Psoas muscle (tissue), 8 donors: ENCODE measurements around the gene ROPN1L. TPM values are rescaled to one million over a fixed set of nuclear protein-coding genes. Genes with fewer than 3 reads are reported as not detected.

ENCODE experiments used
- ATAC-seq, 4 donors: fragments of 200-7000 bp; cut with Tn5 transposase; one replicate each; pipeline ENCODE4 v1.9.1; 2020; ENCODE audit warnings: moderate library complexity in 3 of 4, mild to moderate bottlenecking in 2 of 4
- DNase-seq, 2 donors: peaks; one replicate each; pipeline ENCODE4 v3.0.0-alpha.2; 2020
- H3K27ac ChIP-seq: fragments of 200-600 bp; one replicate; pipeline ENCODE4 v1.8.0; 2022
- H3K27me3 ChIP-seq, 3 donors: fragments of 200-600 bp in 1 of 3; one replicate each; pipeline versions ENCODE4 v1.6.1 to v1.8.0; 2013 to 2022; ENCODE audit warnings: low read length in 2 of 3, mild to moderate bottlenecking in 2 of 3, moderate library complexity in 1 of 3; ENCODE audit not compliant: insufficient read depth in 3 of 3
- H3K36me3 ChIP-seq, 2 donors: fragments of 200-600 bp in 1 of 2; one replicate each; pipeline versions ENCODE4 v1.6.1 to v1.8.0; 2013 to 2022; ENCODE audit warnings: low read depth in 1 of 2, mild to moderate bottlenecking in 1 of 2, moderate library complexity in 1 of 2; ENCODE audit not compliant: insufficient read depth in 1 of 2
- H3K4me1 ChIP-seq: fragments of 200-600 bp; one replicate; pipeline ENCODE4 v1.8.0; 2022
- H3K4me3 ChIP-seq: fragments of 200-600 bp; one replicate; pipeline ENCODE4 v1.8.0; 2022; ENCODE audit warnings: mild to moderate bottlenecking
- H3K9me3 ChIP-seq: fragments of 200-600 bp; one replicate; pipeline ENCODE4 v1.8.0; 2022
- WGBS, 3 donors: extraction: QIAGEN DNeasy Blood & Tissue Kit; methylation state at CpG; one replicate each; pipeline versions ENCODE4 v1.1.6 to v1.1.7; 2013; 5-methylcytosine and 5-hydroxymethylcytosine counted together
- intact Hi-C, 2 donors: fragments of 100-400 bp; cut with DNase I; formaldehyde crosslinking; loops; one replicate each; pipeline versions ENCODE4 v1.11.0 to v1.14.2; 2022
- polyA plus RNA-seq, 3 donors: library from polyadenylated mRNA; stranded (reverse); fragments of 200-250 nt; gene quantifications; one replicate each; pipeline ENCODE4 v1.2.3, GENCODE V29; 2013
- total RNA-seq, 4 donors: library from RNA; stranded (reverse); fragmentation: NEBNext Ultra II Directional in 2 of 4; extraction: Animal tissue kit (Norgen Biotek cat#: 25700) in 2 of 4; gene quantifications; one replicate each; pipeline versions ENCODE4 v1.2.1 to v1.2.4, GENCODE V29; 2021 to 2023
- TF ChIP-seq, protein P1 (sequence below): fragments of 200-600 bp; IDR thresholded peaks from one replicate; pipeline ENCODE4 v1.8.0; 2022; ENCODE audit warnings: antibody characterized with exemption
- donor health status: healthy with polysubstance abuse.
- donor health status: DM: no; HTN: no; CAD: no; lungs with moderate emphysema.
- donor health status: Bipolar disorder and iron deficiency.
- donor health status: healthy.
- donor health status: DM: yes; HTN: yes; CAD: no.
- donor health status: DM: no; HTN: no; CAD: no.
- donor health status: DM: no; HTN: no; CAD: no.
- donor health status: DM: yes; HTN: yes; CAD: no.

The ROPN1L gene
- total and polyA plus RNA-seq, 7 donors, result 0.16 to 0.38 (median 0.25) TPM; not detected in 4

DNA sequence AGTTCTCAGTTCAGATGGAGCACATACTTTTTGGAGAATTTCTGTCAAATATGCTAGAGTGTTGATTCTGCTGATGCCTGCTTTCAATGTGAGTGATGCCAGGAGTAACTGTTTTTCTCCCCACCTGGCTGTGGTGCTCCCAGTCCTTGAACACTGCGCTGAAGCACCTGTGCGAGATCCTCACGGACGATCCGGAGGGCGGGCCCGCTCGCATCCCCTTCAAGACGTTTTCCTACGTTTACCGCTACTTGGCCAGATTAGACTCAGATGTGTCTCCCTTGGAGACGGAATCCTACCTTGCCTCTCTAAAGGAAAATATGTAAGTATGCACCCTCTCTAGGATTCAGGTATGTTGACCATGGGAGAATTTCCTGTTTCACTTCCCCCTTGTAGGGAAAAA lies 19.4 kb downstream of the ROPN1L start:
- no peak overlapping the region for H3K4me3 ChIP-seq
- peaks cover 4% of the 10 kb centered on the region for H3K4me1 ChIP-seq
- intact Hi-C loops, result no loop called here
- no peak overlapping the region for H3K27ac ChIP-seq
- 88 to 92% (median 88%) methylated on average over 12 of the region's 12 CpGs for WGBS, 3 donors
- DNase-seq (no peak), ATAC-seq (no peak)
- H3K36me3 ChIP-seq, result no peaks in the 10 kb centered on the region
- H3K9me3 ChIP-seq, result no peaks in the 10 kb centered on the region
- no peaks in the 10 kb centered on the region for H3K27me3 ChIP-seq
- TF ChIP-seq, protein P1, sequence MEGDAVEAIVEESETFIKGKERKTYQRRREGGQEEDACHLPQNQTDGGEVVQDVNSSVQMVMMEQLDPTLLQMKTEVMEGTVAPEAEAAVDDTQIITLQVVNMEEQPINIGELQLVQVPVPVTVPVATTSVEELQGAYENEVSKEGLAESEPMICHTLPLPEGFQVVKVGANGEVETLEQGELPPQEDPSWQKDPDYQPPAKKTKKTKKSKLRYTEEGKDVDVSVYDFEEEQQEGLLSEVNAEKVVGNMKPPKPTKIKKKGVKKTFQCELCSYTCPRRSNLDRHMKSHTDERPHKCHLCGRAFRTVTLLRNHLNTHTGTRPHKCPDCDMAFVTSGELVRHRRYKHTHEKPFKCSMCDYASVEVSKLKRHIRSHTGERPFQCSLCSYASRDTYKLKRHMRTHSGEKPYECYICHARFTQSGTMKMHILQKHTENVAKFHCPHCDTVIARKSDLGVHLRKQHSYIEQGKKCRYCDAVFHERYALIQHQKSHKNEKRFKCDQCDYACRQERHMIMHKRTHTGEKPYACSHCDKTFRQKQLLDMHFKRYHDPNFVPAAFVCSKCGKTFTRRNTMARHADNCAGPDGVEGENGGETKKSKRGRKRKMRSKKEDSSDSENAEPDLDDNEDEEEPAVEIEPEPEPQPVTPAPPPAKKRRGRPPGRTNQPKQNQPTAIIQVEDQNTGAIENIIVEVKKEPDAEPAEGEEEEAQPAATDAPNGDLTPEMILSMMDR, result no peak

DNA sequence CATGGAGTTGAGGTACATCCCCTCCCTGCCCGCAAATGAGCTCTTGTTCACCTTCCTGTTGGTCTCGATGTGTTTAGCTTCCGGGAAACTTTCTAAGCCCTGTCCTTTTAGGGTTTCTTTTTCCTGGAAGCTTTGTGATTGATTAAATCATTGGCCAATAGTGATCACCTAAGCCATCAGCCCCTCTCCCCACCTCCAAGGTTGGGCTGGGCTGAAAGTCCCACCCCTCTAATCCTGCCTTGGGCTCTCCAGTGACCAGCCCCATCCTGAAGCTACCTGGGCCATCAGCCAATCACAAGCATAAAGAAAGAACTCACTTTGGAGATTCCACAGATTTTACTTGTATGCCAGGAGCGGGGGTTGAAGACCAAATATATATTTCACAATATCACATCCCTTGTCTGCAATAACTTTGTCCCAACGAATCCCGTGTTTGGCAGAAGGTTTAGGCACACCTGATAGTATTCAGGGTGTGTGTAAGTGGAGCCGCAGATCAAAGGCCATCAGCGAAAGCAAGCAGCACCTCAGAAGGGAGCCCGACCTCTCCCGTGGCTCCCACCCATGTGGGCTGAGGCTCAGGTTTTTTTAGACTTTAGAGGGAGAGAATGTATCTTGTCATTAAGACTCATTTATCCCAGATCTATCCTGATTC lies 20.4 kb downstream of the ROPN1L start:
- intact Hi-C loops, result no loop called here
- Histone ChIP-seq H3K27me3 (no peaks in the 10 kb centered on the region), H3K4me1 (peaks cover 4% of the 10 kb centered on the region), H3K27ac (no peak overlapping the region), H3K36me3 (no peaks in the 10 kb centered on the region), H3K4me3 (no peak overlapping the region), H3K9me3 (no peaks in the 10 kb centered on the region)
- TF ChIP-seq, protein P1, result no peak
- WGBS, 3 donors, result 86 to 88% (median 87%) methylated on average over 10 of the region's 10 CpGs
- DNase-seq (no peak), ATAC-seq (no peak)

DNA sequence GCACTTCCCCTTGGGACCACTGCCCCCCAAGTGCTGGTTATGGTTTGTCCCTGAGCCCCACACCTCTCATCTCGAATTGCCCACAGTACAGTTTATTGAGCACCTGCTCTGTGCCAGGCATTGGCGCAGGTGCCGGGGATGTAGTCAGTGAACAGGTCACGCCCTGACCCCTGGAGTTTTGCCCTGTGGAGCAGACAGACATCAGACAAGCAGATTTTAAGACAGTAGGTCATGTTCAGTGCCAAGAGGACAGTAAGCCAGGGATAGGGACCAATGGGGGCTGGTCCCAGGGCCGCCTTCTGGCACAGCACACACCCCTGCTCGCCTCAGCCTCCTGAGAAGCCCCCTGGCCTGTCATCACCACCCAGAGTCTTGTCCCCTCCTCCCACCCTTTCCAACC lies 21.9 kb downstream of the ROPN1L start:
- Histone ChIP-seq H3K36me3 (no peaks in the 10 kb centered on the region), H3K9me3 (no peaks in the 10 kb centered on the region), H3K4me3 (no peak overlapping the region), H3K4me1 (peaks cover 4% of the 10 kb centered on the region), H3K27me3 (no peaks in the 10 kb centered on the region), H3K27ac (no peak overlapping the region)
- WGBS, 3 donors, result 90 to 92% (median 92%) methylated on average over 6 of the region's 6 CpGs
- ATAC-seq (no peak), DNase-seq (no peak)
- TF ChIP-seq, protein P1, result no peak
- intact Hi-C loops, result no loop called here

DNA sequence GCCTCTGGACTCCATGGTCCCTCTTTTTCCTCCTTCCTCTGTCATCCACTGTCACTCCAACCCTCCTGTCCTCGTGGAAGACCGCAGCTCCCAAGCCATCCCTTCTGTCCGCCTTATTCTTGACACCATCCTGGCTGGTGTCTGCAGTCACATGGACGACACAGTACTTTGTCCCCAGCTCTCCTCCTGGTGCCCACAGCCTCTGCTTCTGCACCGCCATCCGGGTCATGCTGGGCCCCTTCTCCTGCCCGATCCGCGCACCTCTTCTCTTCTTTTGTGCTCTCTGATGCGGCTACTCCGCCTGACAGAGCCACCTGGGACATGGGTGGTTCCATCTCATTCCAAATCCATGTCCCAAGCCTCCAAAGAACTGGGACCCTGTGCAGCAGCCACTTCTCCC lies 22.5 kb downstream of the ROPN1L start:
- no peaks in the 10 kb centered on the region for H3K36me3 ChIP-seq
- DNase-seq (no peak), ATAC-seq (no peak)
- TF ChIP-seq, protein P1, result no peak
- H3K9me3 ChIP-seq, result no peaks in the 10 kb centered on the region
- peaks cover 4% of the 10 kb centered on the region for H3K4me1 ChIP-seq
- WGBS, 3 donors, result 93 to 94% (median 94%) methylated on average over 11 of the region's 11 CpGs
- no peak overlapping the region for H3K27ac ChIP-seq
- no peak overlapping the region for H3K4me3 ChIP-seq
- no peaks in the 10 kb centered on the region for H3K27me3 ChIP-seq
- intact Hi-C loops, result no loop called here

DNA sequence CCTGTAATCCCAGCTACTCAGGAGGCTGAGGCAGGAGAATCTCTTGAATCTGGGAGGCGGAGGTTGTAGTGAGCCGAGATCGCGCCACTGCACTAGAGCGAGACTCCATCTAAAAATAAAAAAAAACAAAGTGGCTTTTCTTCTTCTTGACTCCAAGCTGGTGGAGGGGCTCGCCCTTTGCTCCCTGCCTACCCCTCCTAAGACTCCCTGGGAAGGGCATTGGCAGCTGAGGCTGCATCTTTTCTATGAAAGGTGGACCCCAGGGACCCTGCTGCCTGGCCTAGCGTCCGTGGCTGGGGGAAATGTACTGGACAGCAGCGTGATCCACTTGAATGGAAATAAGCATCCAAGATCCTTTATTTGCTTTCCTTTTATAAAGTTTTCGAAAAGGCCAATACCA lies 24.0 kb downstream of the ROPN1L start:
- no peaks in the 10 kb centered on the region for H3K27me3 ChIP-seq
- intact Hi-C loops, result no loop called here
- no peak overlapping the region for H3K27ac ChIP-seq
- H3K36me3 ChIP-seq, result no peaks in the 10 kb centered on the region
- no peak for DNase-seq
- no peak overlapping the region for H3K4me3 ChIP-seq
- TF ChIP-seq, protein P1, result no peak
- no peaks in the 10 kb centered on the region for H3K9me3 ChIP-seq
- H3K4me1 ChIP-seq, result peaks cover 1% of the 10 kb centered on the region
- 94% methylated on average over 10 of the region's 10 CpGs for WGBS, 3 donors
- ATAC-seq, result no peak
